ENCODE results near the gene MREG. TPM values are rescaled to one million over a fixed set of nuclear protein-coding genes. Genes with fewer than 3 reads are reported as not detected.
"Not testable (repeated sequence)": the region's sequence is repeated elsewhere in the genome, so short reads cannot be mapped to it uniquely, and the experiment has no call there.

Gene MREG
- total RNA-seq, 4 donors from 2014 or later, result 0.36 to 0.40 TPM; not detected in 2

GRCh38 chr2:215966951-215967350 is 46.4 kb downstream of the MREG start:
- TF ChIP-seq, protein P1, sequence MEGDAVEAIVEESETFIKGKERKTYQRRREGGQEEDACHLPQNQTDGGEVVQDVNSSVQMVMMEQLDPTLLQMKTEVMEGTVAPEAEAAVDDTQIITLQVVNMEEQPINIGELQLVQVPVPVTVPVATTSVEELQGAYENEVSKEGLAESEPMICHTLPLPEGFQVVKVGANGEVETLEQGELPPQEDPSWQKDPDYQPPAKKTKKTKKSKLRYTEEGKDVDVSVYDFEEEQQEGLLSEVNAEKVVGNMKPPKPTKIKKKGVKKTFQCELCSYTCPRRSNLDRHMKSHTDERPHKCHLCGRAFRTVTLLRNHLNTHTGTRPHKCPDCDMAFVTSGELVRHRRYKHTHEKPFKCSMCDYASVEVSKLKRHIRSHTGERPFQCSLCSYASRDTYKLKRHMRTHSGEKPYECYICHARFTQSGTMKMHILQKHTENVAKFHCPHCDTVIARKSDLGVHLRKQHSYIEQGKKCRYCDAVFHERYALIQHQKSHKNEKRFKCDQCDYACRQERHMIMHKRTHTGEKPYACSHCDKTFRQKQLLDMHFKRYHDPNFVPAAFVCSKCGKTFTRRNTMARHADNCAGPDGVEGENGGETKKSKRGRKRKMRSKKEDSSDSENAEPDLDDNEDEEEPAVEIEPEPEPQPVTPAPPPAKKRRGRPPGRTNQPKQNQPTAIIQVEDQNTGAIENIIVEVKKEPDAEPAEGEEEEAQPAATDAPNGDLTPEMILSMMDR (IDR thresholded peaks at IDR 0.05 in 4 of 5, conservative IDR thresholded peaks at IDR 0.05 in 1 of 5), result no peak
- no peak for TF ChIP-seq POLR2A (IDR thresholded peaks at IDR 0.05)
- H3K27me3 ChIP-seq, result no peaks in the 10 kb centered on the region
- DNase-seq (no peak), ATAC-seq (no peak)
- no peak overlapping the region for H3K27ac ChIP-seq
- intact Hi-C loops (cut with DNase I; ENCODE audit: low total_unique reads), result no loop called here
- H3K36me3 ChIP-seq, result no peaks in the 10 kb centered on the region
- no peak overlapping the region for H3K4me3 ChIP-seq
- no peaks in the 10 kb centered on the region for H3K4me1 ChIP-seq
- in situ Hi-C loops (cut with MboI; ENCODE audit: low sequenced_read_pairs in 4 of 4), result no loop called here
- H3K9me3 ChIP-seq, result no peaks in the 10 kb centered on the region

GRCh38 chr2:215966274-215966673 is 47.1 kb downstream of the MREG start:
- H3K36me3 ChIP-seq, result no peaks in the 10 kb centered on the region
- DNase-seq (no peak), ATAC-seq (no peak)
- H3K4me1 ChIP-seq, result no peaks in the 10 kb centered on the region
- no peaks in the 10 kb centered on the region for H3K9me3 ChIP-seq
- TF ChIP-seq, protein P1 (IDR thresholded peaks at IDR 0.05 in 4 of 5, conservative IDR thresholded peaks at IDR 0.05 in 1 of 5), result no peak
- no peak for TF ChIP-seq POLR2A (IDR thresholded peaks at IDR 0.05)
- H3K27me3 ChIP-seq, result no peaks in the 10 kb centered on the region
- H3K4me3 ChIP-seq, result no peak overlapping the region
- in situ Hi-C loops (cut with MboI; ENCODE audit: low sequenced_read_pairs in 4 of 4), result no loop called here
- no peak overlapping the region for H3K27ac ChIP-seq
- intact Hi-C loops (cut with DNase I; ENCODE audit: low total_unique reads), result no loop called here

DNA sequence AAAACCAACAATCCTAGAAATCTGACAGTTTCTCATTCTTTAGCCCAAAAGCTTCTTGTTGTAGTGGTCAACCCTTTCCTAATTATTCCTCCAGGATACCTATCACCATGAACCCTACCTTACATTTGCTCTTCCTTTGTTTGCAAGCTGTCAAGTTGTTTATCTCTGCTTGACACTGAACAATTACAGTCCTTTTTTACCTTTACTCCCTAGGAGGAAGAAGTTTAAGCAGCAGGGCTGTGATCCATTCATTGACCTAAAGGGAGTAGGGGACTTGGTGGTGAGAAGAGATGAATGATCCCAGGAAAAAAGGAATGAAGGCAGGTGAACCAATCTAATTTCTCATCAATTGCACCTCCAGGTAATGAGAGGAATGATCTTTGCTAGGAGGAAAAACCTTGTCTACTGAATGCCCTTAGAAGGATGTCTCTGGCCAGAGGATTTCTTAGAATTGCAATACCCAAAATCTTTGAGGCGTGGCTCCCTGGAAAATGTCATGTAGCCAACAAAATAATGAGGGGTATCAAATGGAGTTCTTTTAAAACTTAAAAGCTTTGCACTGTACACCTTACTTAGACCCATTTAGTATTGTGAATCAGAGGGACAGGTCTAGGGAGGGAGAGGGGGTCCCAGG is 47.7 kb downstream of the MREG start:
- H3K4me3 ChIP-seq, result no peak overlapping the region
- H3K4me1 ChIP-seq, result no peaks in the 10 kb centered on the region
- no peak for ATAC-seq
- no peak for TF ChIP-seq POLR2A (IDR thresholded peaks at IDR 0.05)
- TF ChIP-seq, protein P1 (IDR thresholded peaks at IDR 0.05 in 4 of 5, conservative IDR thresholded peaks at IDR 0.05 in 1 of 5), result no peak
- no peaks in the 10 kb centered on the region for H3K9me3 ChIP-seq
- no peaks in the 10 kb centered on the region for H3K36me3 ChIP-seq
- in situ Hi-C loops (cut with MboI; ENCODE audit: low sequenced_read_pairs in 4 of 4), result no loop called here
- no peak for DNase-seq
- no peak overlapping the region for H3K27ac ChIP-seq
- intact Hi-C loops (cut with DNase I; ENCODE audit: low total_unique reads), result no loop called here
- no peaks in the 10 kb centered on the region for H3K27me3 ChIP-seq

DNA sequence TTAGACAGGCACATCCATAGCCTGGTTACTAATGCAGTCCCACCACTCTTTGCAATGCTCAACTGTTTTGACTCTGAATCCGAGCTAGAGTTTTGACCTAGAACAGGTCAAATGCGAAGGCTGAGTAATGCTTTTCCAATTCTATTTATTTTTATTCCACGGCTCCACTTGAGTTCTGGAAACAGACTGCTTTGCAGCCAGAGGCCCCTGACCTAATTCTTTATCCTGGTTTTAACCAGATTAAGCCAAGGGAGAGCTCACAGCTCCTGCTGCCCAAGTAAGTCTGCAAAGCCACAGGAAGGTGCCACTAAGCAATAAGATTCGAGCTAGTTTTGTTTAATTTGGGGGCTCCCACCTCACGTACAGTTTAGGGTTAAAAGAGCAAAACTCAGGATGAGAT is 51.4 kb downstream of the MREG start:
- in situ Hi-C loops (cut with MboI; ENCODE audit: low sequenced_read_pairs in 4 of 4), result no loop called here
- no peak for DNase-seq
- no peaks in the 10 kb centered on the region for H3K9me3 ChIP-seq
- intact Hi-C loops (cut with DNase I; ENCODE audit: low total_unique reads), result no loop called here
- no peaks in the 10 kb centered on the region for H3K4me1 ChIP-seq
- no peak for ATAC-seq
- no peak overlapping the region for H3K27ac ChIP-seq
- H3K27me3 ChIP-seq, result no peaks in the 10 kb centered on the region
- H3K36me3 ChIP-seq, result no peaks in the 10 kb centered on the region
- no peak overlapping the region for H3K4me3 ChIP-seq
- TF ChIP-seq, protein P1 (IDR thresholded peaks at IDR 0.05 in 4 of 5, conservative IDR thresholded peaks at IDR 0.05 in 1 of 5), result no peak
- no peak for TF ChIP-seq POLR2A (IDR thresholded peaks at IDR 0.05)

DNA sequence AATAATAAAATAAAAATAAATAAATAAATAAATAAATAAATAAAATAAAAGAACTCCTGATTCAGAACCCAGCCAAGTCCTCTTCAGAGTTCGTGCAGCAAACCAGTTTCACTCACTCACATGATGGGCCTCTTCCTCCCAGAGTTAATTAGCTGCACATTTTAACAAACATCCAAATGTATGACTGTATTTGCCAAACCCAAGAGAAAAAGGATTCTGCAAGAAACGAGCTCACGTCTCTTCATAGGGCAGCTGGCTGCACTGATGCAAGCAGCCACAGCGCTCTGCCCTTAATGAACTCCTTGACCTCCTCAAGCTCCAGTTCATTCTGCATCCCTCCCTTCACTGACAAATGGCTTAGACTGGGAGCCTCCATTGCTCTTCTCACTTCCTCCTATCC is 55.1 kb downstream of the MREG start:
- intact Hi-C loops (cut with DNase I; ENCODE audit: low total_unique reads), result no loop called here
- DNase-seq (no peak), ATAC-seq (no peak)
- TF ChIP-seq POLR2A (IDR thresholded peaks at IDR 0.05), result no peak
- TF ChIP-seq, protein P1 (IDR thresholded peaks at IDR 0.05 in 4 of 5, conservative IDR thresholded peaks at IDR 0.05 in 1 of 5), result no peak
- H3K4me3 ChIP-seq, result no peak overlapping the region
- no peak overlapping the region for H3K27ac ChIP-seq
- H3K9me3 ChIP-seq, result no peaks in the 10 kb centered on the region
- in situ Hi-C loops (cut with MboI; ENCODE audit: low sequenced_read_pairs in 4 of 4), result no loop called here
- no peaks in the 10 kb centered on the region for H3K27me3 ChIP-seq
- H3K36me3 ChIP-seq, result no peaks in the 10 kb centered on the region
- H3K4me1 ChIP-seq, result no peaks in the 10 kb centered on the region

- ATAC-seq; in situ Hi-C loops (cut with MboI; ENCODE audit: low sequenced_read_pairs in 4 of 4): not testable (repeated sequence)
Observed at GRCh38 chr2:215957354-215958122, 55.8 kb downstream of the MREG start.

More at GRCh38 chr2:215957354-215958122, 55.8 kb downstream of the MREG start:
- DNase-seq; H3K4me1 ChIP-seq; H3K9me3 ChIP-seq; H3K27me3 ChIP-seq; H3K27ac ChIP-seq; H3K36me3 ChIP-seq; H3K4me3 ChIP-seq; intact Hi-C loops (cut with DNase I; ENCODE audit: low total_unique reads): not testable (repeated sequence)
